Lower lobe of right lung (tissue), 2 donors: ENCODE data around the gene NUPR1. TPM values are rescaled to one million over a fixed set of nuclear protein-coding genes. Genes with fewer than 3 reads are reported as not detected.
A peak's percentile ranks its signal among the peaks of the same experiment; 100 is the strongest.
"Not testable (repeated sequence)": the region's sequence is repeated elsewhere in the genome, so short reads cannot be mapped to it uniquely, and the experiment has no call there.

Experiments used
- ATAC-seq, 2 donors: fragments of 200-7000 bp; cut with Tn5 transposase; one replicate each; pipeline ENCODE4 v1.9.1; 2020 to 2022; ENCODE audit warnings: mild to moderate bottlenecking in 2 of 2, moderate library complexity in 2 of 2
- DNase-seq: peaks from one replicate; pipeline ENCODE4 v3.0.0-alpha.2; 2020
- H3K27ac ChIP-seq: fragments of 200-600 bp; one replicate; pipeline ENCODE4 v1.8.0; 2022
- H3K27me3 ChIP-seq: fragments of 200-600 bp; one replicate; pipeline ENCODE4 v1.8.0; 2022; ENCODE audit warnings: low read depth
- H3K36me3 ChIP-seq: fragments of 200-600 bp; one replicate; pipeline ENCODE4 v1.8.0; 2022; ENCODE audit warnings: mild to moderate bottlenecking
- H3K4me1 ChIP-seq: fragments of 200-600 bp; one replicate; pipeline ENCODE4 v1.8.0; 2022
- H3K4me3 ChIP-seq: fragments of 200-600 bp; one replicate; pipeline ENCODE4 v1.8.0; 2022; ENCODE audit warnings: mild to moderate bottlenecking
- H3K9me3 ChIP-seq: fragments of 200-600 bp; one replicate; pipeline ENCODE4 v1.8.0; 2022
- CTCF ChIP-seq: fragments of 200-600 bp; IDR thresholded peaks from one replicate; pipeline ENCODE4 v1.8.0; 2022; ENCODE audit warnings: antibody characterized with exemption, mild to moderate bottlenecking
- intact Hi-C: fragments of 100-400 bp; cut with DNase I; formaldehyde crosslinking; loops from one replicate; pipeline ENCODE4 v1.11.0; 2022
- total RNA-seq: library from RNA; stranded (reverse); fragmentation: NEBNext Ultra II Directional; extraction: Animal tissue kit (Norgen Biotek cat#: 25700); gene quantifications from one replicate; pipeline ENCODE4 v1.2.1, GENCODE V29; 2021
- donor health status: DM: no; HTN: yes; CAD: no; lungs with severe emphysema.

The NUPR1 gene
- total RNA-seq, 1 donor from 2014 or later, result 302 TPM

GRCh38 chr16:28492511-28492910, 46.3 kb downstream of the NUPR1 start:
- H3K36me3 ChIP-seq, result peaks cover 25% of the 10 kb centered on the region
- H3K9me3 ChIP-seq, result no peaks in the 10 kb centered on the region
- H3K4me3 ChIP-seq, result peak overlapping the region; percentile 99
- intact Hi-C loops, result no loop called here
- DNase-seq, result no peak
- ATAC-seq, result no peak
- TF ChIP-seq CTCF, result no peak
- peaks cover 33% of the 10 kb centered on the region for H3K4me1 ChIP-seq
- no peaks in the 10 kb centered on the region for H3K27me3 ChIP-seq
- H3K27ac ChIP-seq, result peak overlapping the region; percentile 98

GRCh38 chr16:28491970-28492474, 46.8 kb downstream of the NUPR1 start, which contains the start of gene CLN3:
TSS of gene CLN3 (minus strand) at chr16:28492074. CDS start at chr16:28491759, 315 bp downstream.
- TF ChIP-seq CTCF, result no peak
- intact Hi-C loops, result no loop called here
- Histone ChIP-seq H3K9me3 (no peaks in the 10 kb centered on the region), H3K27ac (peak within 1 kb of the TSS; percentile 98), H3K36me3 (peaks cover 30% of the 10 kb centered on the region), H3K4me3 (peak within 1 kb of the TSS; percentile 99), H3K4me1 (peaks cover 33% of the 10 kb centered on the region), H3K27me3 (no peaks in the 10 kb centered on the region)
- peak; percentile 95 for DNase-seq
- peak; percentile 94 to 96 for ATAC-seq

- no peaks in the 10 kb centered on the region for H3K9me3 ChIP-seq
- H3K27me3 ChIP-seq, result no peaks in the 10 kb centered on the region
- ATAC-seq (peak; percentile 40 to 57), DNase-seq (peak; percentile 70)
- peak; percentile 16 for TF ChIP-seq CTCF
- peak overlapping the region; percentile 99 for H3K4me3 ChIP-seq
- peaks cover 33% of the 10 kb centered on the region for H3K4me1 ChIP-seq
- peaks cover 36% of the 10 kb centered on the region for H3K36me3 ChIP-seq
- H3K27ac ChIP-seq, result peak overlapping the region; percentile 98
- intact Hi-C loops, result no loop called here
These were observed 47.4 kb downstream of the NUPR1 start for GRCh38 chr16:28491230-28491969.

GRCh38 chr16:28486266-28486665, 52.5 kb downstream of the NUPR1 start:
- H3K4me3 ChIP-seq, result no peak overlapping the region
- DNase-seq, result no peak
- TF ChIP-seq CTCF, result no peak
- H3K27me3 ChIP-seq, result no peaks in the 10 kb centered on the region
- peaks cover 16% of the 10 kb centered on the region for H3K4me1 ChIP-seq
- ATAC-seq, result no peak
- peaks cover 81% of the 10 kb centered on the region for H3K36me3 ChIP-seq
- intact Hi-C loops, result no loop called here
- no peak overlapping the region for H3K27ac ChIP-seq
- H3K9me3 ChIP-seq, result no peaks in the 10 kb centered on the region

- H3K27me3 ChIP-seq, intact Hi-C loops, H3K27ac ChIP-seq, DNase-seq, H3K4me3 ChIP-seq, ATAC-seq, H3K4me1 ChIP-seq, H3K9me3 ChIP-seq: not testable (repeated sequence)
- H3K36me3 ChIP-seq, result peaks cover 92% of the 10 kb centered on the region
These were observed 55.4 kb downstream of the NUPR1 start for GRCh38 chr16:28483361-28483760.

Other genes starting within 250 kb of the NUPR1 start
- gene SBK1, start 246.4 kb downstream of the NUPR1 start, total RNA-seq, result 2.4 TPM
- not detected for gene NPIPB6, start 175.5 kb downstream of the NUPR1 start, total RNA-seq
- 17.5 TPM for gene EIF3CL, start 135.1 kb downstream of the NUPR1 start, total RNA-seq
- gene NPIPB7, start 66.6 kb downstream of the NUPR1 start, total RNA-seq, result 0.44 TPM
- gene CLN3, start 46.9 kb downstream of the NUPR1 start, total RNA-seq, result 79.9 TPM
- 29.2 TPM for gene APOBR, start 44.3 kb downstream of the NUPR1 start, total RNA-seq
- 1.4 TPM for gene IL27, start 32.1 kb downstream of the NUPR1 start, total RNA-seq
- gene SGF29, start 14.9 kb upstream of the NUPR1 start, total RNA-seq, result 40.6 TPM
- gene SULT1A2, start 58.1 kb upstream of the NUPR1 start, total RNA-seq, result 10.3 TPM
- 50.2 TPM for gene SULT1A1, start 71.1 kb upstream of the NUPR1 start, total RNA-seq
- gene NPIPB8, start 99.1 kb upstream of the NUPR1 start, total RNA-seq, result 2.7 TPM
- 484 TPM for gene EIF3C, start 172.5 kb upstream of the NUPR1 start, total RNA-seq
- 5.5 TPM for gene NPIPB9, start 212.8 kb upstream of the NUPR1 start, total RNA-seq